ENCODE results near the gene RTL1.

- TF ChIP-seq CTCF (IDR thresholded peaks at IDR 0.05; ENCODE audit: low read depth, low read length, poor library complexity, severe bottlenecking) = no peak
- no peak for TF ChIP-seq EZH2phosphoT487 (IDR thresholded peaks at IDR 0.05; ENCODE audit: borderline replicate concordance, low read length)
These were observed 41.2 kb downstream of the RTL1 start for GRCh38 chr14:100862277-100862676.

Data from DOHH2 (cell line).